Loucy (cell line): ENCODE results near the gene RBM8A.

Experiments
- H2AFZ ChIP-seq: fragments of 200-600 bp; sonication (generic); 2 replicates; pipeline ENCODE4 v1.6.0; 2016; ENCODE audit warnings: antibody characterized with exemption, mild to moderate bottlenecking, low read length, moderate library complexity
- H3F3A ChIP-seq: fragments of 200-600 bp; 2 replicates; pipeline ENCODE4 v1.6.0; 2016; ENCODE audit warnings: antibody characterized with exemption, low read depth, mild to moderate bottlenecking
- H3K27me3 ChIP-seq: fragments of 200-600 bp; sonication (generic); 2 replicates; pipeline ENCODE4 v1.6.1; 2014; ENCODE audit warnings: low read length, mild to moderate bottlenecking; ENCODE audit not compliant: insufficient read depth, poor library complexity, severe bottlenecking
- H3K36me3 ChIP-seq: fragments of 200-600 bp; sonication (generic); 2 replicates; pipeline ENCODE4 v1.6.1; 2016; ENCODE audit warnings: low read length; ENCODE audit not compliant: insufficient read depth
- H3K4me1 ChIP-seq: fragments of 200-600 bp; sonication (generic); 2 replicates; pipeline ENCODE4 v1.5.1; 2014; ENCODE audit warnings: low read length, mild to moderate bottlenecking; ENCODE audit not compliant: insufficient read depth, poor library complexity, severe bottlenecking
- H3K4me2 ChIP-seq: fragments of 200-600 bp; sonication (generic); 2 replicates; pipeline ENCODE4 v1.6.0; 2014; ENCODE audit warnings: antibody characterized with exemption, low read length, low read depth, mild to moderate bottlenecking; ENCODE audit not compliant: poor library complexity, severe bottlenecking
- H3K4me3 ChIP-seq: fragments of 200-600 bp; sonication (generic); 2 replicates; pipeline ENCODE4 v1.5.1; 2014; ENCODE audit warnings: low read length, mild to moderate bottlenecking, mixed read lengths; ENCODE audit not compliant: poor library complexity, severe bottlenecking
- H3K79me2 ChIP-seq: fragments of 200-600 bp; sonication (generic); 2 replicates; pipeline ENCODE4 v1.6.1; 2014; ENCODE audit warnings: low read length; ENCODE audit not compliant: insufficient read depth
- H3K9ac ChIP-seq: fragments of 200-600 bp; sonication (generic); 2 replicates; pipeline ENCODE4 v1.6.0; 2014; ENCODE audit warnings: mild to moderate bottlenecking, low read depth, low read length, moderate library complexity; ENCODE audit not compliant: poor library complexity, severe bottlenecking
- H3K9me2 ChIP-seq: fragments of 200-600 bp; sonication (generic); replicated peaks from 2 replicates; pipeline ENCODE4 v1.6.1; 2016; ENCODE audit warnings: low read depth, low read length, mixed read lengths
- H3K9me3 ChIP-seq: fragments of 200-600 bp; sonication (generic); 2 replicates; pipeline ENCODE4 v1.6.1; 2014; ENCODE audit warnings: mild to moderate bottlenecking, antibody characterized with exemption, low read length, low read depth; ENCODE audit not compliant: insufficient read depth
- H4K20me1 ChIP-seq: fragments of 200-600 bp; sonication (generic); 2 replicates; pipeline ENCODE4 v1.6.0; 2014; ENCODE audit warnings: antibody characterized with exemption, low read length, mild to moderate bottlenecking; ENCODE audit not compliant: insufficient read depth, poor library complexity, severe bottlenecking
- CTCF ChIP-seq: fragments of 200-600 bp; sonication (generic); conservative IDR thresholded peaks from 2 replicates; pipeline ENCODE4 v1.5.1; 2014; ENCODE audit warnings: mild to moderate bottlenecking, antibody characterized with exemption, low read length
- EZH2phosphoT487 ChIP-seq: fragments of 200-600 bp; IDR thresholded peaks from 2 replicates; pipeline ENCODE4 v1.6.1; 2018; ENCODE audit warnings: antibody characterized with exemption, mild to moderate bottlenecking, moderate library complexity, borderline replicate concordance

Gene RBM8A

GRCh38 chr1:145889722-145890121, 37.6 kb downstream of the RBM8A start:
- peaks cover 5% of the 10 kb centered on the region for H3K4me1 ChIP-seq
- H3K9me3 ChIP-seq: no peaks in the 10 kb centered on the region
- H3K36me3 ChIP-seq: no peaks in the 10 kb centered on the region
- H3K9ac ChIP-seq: no peak overlapping the region
- H3K4me3 ChIP-seq: no peak overlapping the region
- H3F3A ChIP-seq: no peaks in the 10 kb centered on the region
- H3K4me2 ChIP-seq: no peak overlapping the region
- H3K9me2 ChIP-seq: no peaks in the 10 kb centered on the region
- H4K20me1 ChIP-seq: no peaks in the 10 kb centered on the region
- no peak overlapping the region for H2AFZ ChIP-seq
- TF ChIP-seq CTCF (no peak), EZH2phosphoT487 (no peak)
- H3K27me3 ChIP-seq: peaks cover 5% of the 10 kb centered on the region
- no peaks in the 10 kb centered on the region for H3K79me2 ChIP-seq

GRCh38 chr1:145887631-145888030, 39.7 kb downstream of the RBM8A start:
- Histone ChIP-seq H3F3A (no peaks in the 10 kb centered on the region), H3K4me1 (peaks cover 5% of the 10 kb centered on the region), H3K4me2 (no peak overlapping the region), H3K79me2 (no peaks in the 10 kb centered on the region), H3K9me3 (no peaks in the 10 kb centered on the region), H2AFZ (no peak overlapping the region), H3K9me2 (no peaks in the 10 kb centered on the region), H3K27me3 (peaks cover 19% of the 10 kb centered on the region), H4K20me1 (no peaks in the 10 kb centered on the region), H3K36me3 (no peaks in the 10 kb centered on the region), H3K9ac (no peak overlapping the region), H3K4me3 (no peak overlapping the region)
- TF ChIP-seq CTCF (no peak), EZH2phosphoT487 (no peak)

- no peak overlapping the region for H3K9ac ChIP-seq
- TF ChIP-seq EZH2phosphoT487 (no peak), CTCF (no peak)
- peaks cover 19% of the 10 kb centered on the region for H3K27me3 ChIP-seq
These were observed 40.5 kb downstream of the RBM8A start for GRCh38 chr1:145886816-145887215.

More at GRCh38 chr1:145886816-145887215, 40.5 kb downstream of the RBM8A start:
- Histone ChIP-seq H3K9me2 (no peaks in the 10 kb centered on the region), H3K4me3 (no peak overlapping the region), H3K79me2 (no peaks in the 10 kb centered on the region), H2AFZ (no peak overlapping the region), H4K20me1 (no peaks in the 10 kb centered on the region), H3F3A (no peaks in the 10 kb centered on the region), H3K4me2 (no peak overlapping the region), H3K4me1 (peaks cover 5% of the 10 kb centered on the region), H3K9me3 (no peaks in the 10 kb centered on the region), H3K36me3 (no peaks in the 10 kb centered on the region)
